Fibroblast of peridontal ligament (primary cell): ENCODE results near the gene PARD3.

Experiments
- DNase-seq: peaks from one replicate; pipeline ENCODE4 v3.0.0-alpha.2; 2010; ENCODE audit errors: extremely low read depth

Gene PARD3

DNA sequence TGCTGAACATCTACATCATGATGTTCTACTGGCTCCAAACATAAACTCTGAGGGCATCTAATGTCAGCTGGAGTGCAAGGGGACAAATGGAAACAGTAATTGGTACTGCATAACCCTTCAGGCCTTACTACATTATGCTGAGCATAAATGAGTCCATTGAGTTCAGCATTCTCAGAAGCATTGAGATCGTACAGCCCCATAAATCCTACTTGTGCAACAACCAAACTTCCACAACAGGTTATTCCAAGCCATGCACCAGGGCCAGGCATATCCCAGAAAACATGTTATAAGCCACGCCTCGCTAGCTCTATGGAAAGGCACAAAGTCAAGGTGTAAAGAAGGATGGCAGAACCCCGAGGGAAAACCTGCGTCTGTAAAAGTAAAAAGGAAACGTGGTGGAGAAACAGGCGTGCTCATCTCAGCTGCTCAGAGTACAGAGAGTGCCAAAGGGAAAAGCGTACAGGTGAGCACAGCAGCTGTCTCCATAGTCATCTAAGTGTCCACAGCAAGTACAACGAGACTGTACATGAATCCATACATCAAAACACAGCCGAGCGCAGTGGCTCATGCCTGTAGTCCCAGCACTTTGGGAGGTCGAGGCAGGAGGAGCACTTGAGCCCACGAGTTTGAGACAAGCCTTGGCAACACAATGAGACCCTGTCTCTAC lies 124.6 kb downstream of the PARD3 start:
- no peak for DNase-seq

DNA sequence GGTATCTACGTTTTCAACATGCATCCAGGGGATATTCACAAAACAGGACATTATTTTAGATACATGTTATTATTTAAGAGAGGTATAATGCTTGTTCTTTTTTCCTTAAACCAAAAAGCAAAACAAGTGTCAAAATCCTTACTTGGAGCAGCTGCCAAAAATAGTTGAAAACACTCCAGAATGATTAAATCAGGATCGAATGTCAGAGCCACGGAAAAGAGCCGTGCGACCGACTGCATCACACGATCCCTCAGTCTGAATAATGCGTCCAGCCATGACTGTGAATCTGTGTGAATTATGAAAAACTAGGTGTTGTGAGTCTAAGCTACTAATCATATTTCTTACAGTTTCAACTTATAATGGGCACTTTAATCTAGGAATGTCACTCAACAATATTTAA lies 126.0 kb downstream of the PARD3 start:
- peak; percentile 61 for DNase-seq

DNA sequence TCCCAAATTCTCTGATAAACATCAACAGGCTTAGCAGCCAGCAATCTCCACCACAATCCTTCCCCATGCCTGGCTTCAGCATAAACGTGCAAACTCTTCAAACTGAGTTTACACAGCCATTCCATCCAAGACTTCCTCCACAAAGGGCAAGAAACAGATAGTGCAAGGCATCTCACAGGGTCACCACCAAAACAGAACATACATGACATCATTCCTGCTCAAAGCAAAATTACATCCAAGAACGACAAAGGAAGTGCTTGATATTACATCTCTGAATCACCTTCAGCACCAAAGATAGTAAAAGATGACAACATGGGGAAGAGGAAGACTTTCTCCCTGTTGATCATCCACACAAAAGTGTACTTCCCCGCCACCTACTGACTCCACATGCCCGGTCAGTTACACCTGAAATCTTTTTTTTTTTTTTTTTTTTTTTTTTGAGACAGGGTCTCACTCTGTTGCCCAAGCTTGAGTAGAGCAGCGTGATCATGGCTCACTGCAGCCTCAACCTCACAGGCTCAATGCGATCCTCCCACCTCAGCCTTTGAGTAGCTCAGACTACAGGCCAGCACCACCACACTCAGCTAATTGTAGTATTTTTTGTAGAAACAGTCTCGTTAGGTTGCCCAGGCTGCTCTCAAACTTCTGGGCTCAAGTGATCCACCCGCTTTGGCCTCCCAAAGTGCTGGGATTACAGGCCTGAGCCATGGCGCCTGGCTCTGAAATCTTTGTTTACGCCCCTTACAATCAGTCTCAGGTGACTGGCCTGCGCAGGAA lies 127.5 kb downstream of the PARD3 start:
- no peak for DNase-seq

DNA sequence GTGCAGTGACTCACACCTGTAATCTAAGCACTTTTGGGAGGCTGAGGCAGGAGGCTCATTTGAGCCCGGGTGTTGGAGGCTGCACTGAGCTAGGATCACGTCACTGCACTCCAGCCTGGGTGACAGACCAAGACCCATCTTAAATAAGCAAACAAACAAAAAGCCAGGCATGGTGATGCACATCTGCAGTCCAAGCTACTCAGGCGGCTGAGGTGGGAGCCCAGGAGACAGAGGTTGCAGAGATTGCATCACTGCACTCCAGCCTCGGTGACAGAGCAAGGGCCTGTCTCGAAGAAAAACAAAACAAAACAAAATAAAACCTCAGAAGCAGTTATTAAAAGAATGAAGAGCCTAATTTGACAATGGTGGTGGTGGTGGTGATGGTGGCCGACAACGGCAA lies 132.5 kb downstream of the PARD3 start:
- no peak for DNase-seq

DNA sequence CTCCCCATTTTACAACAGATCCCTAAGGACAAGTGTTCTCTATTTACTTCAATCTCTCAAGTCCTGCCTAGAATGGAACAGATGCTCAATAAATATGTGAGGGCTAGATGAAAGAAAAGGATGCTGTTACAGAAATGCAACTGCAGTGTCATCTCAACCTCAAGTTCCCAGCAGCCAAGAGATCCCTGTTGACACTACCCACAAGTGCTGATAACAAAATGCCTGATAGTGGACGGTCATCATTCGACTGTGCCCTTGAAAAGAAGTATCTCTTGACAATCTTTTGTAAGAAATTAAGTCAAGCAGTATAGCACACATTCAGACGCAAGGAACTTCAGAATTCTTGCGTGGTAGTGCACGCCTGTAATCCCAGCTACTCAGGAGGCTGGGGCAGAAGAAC lies 133.2 kb downstream of the PARD3 start:
- DNase-seq = no peak

DNA sequence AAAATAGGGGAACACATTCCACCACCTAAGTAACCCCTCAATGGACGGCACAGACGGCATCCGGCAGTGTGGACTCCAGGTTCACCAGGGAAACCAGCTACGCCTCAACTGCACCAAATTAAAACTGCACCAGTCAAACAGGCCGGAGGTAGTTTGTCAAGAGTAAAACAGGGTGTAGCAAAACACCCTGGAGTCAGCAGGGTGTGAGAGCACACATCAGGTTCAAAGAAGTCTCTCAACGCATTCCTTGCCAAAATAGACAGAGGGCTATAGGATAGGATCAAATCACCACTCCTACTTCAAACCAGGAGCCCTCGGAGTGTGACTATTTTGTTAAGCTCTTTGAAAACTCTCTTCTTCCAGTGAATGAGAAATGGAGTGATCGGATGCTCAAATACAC lies 135.9 kb downstream of the PARD3 start:
- DNase-seq = no peak

DNA sequence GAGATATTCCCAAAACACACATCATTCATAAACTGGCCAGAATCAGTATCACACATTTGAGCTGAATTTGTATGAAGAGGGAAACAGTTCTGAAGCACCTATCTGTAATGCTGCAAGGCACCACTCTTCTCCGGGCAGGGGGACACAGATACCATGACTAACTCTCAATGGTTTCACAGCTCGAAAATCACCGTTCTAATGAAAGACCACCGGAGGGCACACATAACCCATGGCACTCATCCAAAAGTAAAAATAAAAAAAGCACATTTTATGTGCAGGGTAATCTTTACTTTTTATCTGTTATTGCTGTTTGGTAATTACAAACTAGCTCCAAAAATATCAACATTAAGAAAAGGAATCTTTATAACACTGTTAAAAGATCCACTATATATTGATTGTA lies 137.5 kb downstream of the PARD3 start:
- DNase-seq = no peak

DNA sequence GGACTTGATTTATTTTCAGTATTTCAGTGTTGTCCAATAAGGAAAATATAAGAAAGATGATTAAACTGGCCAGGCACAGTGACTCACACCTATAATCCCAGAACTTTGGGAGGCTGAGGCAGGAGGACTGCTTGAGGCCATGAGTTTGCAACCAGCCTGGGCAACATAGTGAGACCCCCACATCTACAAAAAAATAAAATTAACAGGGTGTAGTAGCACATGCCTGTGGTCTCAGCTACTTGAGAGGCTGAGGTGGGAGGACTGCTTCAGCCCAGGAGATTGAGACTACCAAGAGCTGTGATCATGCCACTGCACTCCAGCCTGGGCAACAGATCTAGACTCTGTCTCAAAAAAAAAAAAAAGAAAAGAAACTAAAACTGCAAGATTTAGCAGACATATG lies 138.0 kb downstream of the PARD3 start:
- DNase-seq = no peak

DNA sequence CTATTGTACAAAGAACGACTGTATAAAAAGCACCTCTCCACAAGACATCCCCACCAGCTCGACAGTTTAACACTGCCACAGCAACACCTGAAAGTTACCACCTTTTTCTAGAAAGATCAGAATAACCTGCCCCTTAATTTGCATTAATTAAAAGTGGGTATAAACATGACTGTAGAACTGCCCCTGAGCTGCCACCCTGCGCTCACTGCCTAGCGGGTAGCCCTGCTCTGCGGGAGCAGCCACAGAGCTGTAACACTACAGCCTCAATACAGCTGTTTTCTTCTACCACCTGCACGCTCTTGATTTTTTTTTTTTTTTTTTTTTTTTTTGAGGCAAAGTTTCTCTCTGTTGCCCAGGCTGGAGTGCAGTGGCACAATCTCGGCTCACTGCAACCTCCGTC lies 140.9 kb downstream of the PARD3 start:
- no peak for DNase-seq

DNA sequence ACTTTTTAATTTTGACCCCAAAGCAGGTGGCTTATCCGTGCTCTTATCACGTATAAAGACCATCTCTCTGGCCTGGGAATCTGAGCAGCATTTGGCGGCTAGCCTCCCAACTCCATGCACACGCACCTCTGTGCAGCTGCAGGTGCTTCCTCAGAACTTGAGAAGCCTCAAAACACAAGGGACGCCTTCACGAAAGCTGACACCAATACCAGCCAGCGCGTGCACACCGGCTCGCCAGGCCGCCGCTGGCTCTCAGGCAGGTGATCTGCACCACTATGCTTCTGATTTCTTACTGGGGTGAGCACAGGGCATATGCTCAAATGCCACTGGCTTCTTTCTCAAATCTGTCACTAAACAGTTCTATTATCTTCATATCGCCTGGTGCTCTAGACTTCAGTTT lies 145.0 kb downstream of the PARD3 start:
- DNase-seq = no peak

DNA sequence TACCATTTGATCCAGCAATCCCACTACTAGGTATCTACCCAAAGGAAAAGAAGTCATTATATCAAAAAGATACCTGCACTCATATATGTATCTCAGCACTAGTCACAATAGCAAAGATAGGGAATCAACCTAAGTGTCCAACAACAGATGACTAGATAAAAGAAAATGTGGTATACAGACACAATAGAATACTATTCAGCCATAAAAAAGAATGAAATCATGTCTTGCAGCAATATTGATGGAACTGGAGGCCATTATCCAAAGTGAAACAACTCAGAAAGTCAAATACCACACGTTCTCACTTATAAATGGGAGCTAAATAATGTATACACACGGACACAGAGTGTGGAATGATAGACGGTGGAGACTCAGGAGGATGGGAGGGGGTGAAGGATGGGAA lies 146.0 kb downstream of the PARD3 start:
- no peak for DNase-seq

DNA sequence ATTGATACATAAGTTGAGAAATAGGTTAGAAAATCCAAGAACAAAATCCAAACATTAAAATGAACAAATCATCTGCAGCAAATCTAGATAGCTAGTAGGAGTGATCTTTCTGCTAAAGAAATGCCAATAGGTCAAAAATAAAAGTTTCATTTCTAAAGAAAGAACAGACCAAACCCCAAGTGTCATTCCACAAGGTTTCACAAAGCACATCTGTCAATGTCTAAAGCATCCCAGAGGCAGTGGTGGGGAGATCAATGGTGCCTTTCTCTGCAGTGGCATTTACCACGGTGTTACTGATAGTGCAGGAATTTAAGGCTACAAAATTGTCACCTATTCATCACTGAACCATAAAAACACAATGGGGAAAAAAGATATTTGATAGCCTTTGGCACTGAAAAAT lies 147.9 kb downstream of the PARD3 start:
- no peak for DNase-seq

DNA sequence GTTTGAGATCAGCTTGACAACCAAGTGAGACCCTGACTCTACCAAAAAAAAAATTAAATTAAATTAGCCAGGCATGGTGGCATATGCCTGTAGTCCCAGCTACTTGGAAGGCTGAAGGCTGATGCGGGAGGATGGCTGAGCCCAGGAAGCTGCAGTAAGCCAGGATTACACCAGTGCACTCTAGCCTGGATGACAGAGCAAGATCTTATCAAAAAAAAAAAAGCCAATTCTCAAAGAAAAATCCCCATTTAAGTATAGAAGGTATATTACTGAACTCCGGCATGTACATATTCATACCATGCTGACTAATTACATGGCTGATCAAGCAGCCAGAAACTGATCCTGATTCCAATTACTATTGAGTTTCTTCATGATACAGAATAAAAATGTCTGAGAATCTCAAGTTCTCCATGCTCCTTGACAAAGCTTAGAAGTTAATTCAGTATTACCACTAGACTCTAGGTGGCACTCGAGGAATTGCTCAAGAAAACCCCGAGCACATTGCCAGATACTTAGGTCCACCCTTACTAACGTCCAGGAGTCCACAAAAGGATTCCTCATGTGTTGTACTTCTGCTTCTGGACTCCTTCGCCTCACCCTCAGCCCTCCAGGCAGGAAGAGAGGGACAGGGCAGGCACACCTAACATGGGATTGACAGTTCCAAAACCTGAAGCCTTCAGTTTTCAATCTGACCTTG lies 148.9 kb downstream of the PARD3 start:
- DNase-seq = peak; percentile 97

DNA sequence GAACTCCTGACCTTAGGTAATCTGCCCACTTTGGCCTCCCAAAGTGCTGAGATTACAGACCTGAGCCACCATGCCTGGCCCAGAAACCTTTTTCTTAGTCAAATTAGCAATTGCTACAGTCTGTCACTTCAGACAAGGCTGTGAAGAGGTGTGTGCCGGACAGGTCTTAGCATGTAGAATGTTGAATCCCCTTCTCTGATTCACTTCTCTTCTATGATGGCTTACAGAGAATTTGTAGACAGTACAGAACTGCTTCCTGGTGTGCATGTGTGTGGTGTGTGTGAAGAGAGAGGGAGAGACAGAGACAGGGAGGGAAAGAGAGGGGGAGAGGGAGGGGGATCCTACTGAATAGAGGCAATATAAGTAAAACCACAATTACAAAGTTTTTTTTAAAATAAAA lies 150.4 kb downstream of the PARD3 start:
- DNase-seq = no peak

DNA sequence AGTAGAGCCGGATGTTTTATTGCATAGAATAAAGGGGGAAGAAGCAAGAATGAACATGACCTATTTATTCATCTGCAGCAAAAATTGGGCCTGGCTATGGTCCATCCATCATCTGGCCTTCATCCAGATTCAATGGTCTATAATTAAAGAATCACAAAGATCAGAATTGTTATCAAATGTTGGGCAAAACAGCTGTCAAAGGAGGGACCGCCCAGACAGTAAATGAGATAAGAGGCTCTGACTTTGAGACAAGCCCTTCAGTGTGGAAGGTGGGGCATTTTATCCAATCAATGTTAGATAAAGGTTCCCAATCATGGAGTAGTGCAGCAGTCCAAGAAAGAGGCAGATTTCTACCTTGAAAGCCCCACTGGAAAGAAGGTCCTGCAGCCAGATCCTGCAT lies 153.5 kb downstream of the PARD3 start:
- no peak for DNase-seq

DNA sequence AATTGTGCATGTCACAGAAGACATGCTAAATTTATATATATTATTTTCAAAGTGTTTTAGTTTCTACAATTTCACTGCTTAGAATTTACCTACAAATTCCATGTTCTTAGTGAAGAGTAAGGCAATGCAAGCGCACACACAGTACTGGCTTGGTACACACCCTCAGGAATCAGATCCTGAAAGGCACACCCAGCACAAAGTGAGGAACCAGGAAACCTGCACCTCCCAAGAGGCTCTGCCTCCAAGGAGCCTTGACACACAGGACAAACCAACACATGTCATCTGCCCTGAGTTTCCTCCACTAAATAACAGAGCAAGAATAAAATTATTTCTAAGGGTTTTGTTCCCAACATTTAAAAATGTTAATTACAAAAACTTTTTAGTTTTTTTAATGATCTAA lies 156.2 kb downstream of the PARD3 start:
- no peak for DNase-seq

DNA sequence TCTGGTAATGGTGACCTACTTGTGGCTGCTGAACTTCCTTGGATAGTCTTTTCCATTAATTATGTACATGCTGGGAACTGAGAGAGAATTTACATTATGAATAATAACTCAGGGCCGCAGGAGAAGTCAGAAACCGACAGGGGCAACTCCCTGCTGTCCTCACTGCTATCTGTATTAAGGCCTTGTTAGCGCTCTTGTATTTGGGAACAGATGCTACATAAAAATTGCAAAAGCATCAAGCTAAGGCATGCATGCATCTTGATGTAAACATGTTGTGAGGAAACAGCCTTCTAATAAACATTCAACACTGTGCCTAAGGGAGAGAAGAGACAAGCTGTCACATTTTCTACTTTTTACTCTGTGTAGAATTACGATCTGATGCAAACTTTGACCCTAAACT lies 158.4 kb downstream of the PARD3 start:
- no peak for DNase-seq

DNA sequence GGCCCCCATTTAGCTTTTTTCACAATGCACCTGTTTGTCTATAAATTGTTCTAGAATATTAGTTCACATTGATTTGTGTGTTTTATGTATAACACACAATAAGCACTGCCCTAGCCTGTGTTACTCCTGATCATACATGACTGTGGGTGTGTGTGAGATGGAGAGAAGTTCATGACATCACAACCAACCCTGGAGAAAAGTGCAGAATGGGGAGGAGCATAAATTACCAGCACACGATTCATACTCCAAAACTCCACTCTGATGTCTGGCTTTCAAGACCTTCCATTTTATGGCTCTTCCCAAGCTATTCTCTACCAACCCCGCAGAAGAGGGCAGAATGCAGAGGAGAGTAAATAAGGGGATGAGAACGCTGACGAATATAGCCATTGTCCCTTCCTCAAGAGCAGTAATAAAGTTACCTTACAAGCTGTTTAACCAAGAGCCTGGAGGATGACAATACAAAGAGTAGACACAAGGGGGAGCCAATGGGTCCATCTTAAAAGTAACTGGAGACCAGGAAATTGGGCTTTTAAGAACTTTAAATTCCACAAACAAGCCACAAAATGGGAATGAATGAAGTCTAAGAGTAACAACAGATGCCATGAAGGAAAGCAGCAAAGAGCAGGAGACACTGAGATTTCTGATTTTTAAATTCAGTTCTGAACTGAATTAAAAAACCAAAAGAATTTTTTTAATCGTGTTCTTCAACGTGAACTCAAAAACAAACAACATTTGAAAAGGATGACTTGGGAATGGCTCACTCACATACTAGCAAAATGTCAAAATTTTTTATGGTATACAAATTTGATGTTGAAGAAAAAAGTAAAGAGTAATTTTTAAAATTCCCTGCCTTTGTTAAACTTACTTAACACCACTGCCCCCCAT lies 159.6 kb downstream of the PARD3 start:
- peak; percentile 91 for DNase-seq

DNA sequence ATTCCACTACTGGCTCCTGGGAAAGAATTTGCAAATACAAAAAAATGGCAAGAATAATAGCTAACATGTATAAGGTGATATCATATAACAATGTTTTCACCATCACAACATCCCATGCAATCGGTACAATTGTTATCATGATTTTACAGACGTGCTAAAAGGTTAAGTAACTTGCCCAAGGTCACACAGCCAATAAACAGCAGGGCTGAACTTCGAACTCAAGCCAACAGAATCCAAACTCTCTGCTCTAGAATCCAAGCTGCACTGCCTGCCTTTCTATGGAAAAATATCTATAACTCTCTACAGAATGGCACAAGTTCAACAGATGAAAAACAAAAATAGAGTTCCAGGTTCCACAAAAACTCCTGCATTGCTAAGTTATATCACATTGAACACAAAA lies 160.9 kb downstream of the PARD3 start:
- DNase-seq = no peak

DNA sequence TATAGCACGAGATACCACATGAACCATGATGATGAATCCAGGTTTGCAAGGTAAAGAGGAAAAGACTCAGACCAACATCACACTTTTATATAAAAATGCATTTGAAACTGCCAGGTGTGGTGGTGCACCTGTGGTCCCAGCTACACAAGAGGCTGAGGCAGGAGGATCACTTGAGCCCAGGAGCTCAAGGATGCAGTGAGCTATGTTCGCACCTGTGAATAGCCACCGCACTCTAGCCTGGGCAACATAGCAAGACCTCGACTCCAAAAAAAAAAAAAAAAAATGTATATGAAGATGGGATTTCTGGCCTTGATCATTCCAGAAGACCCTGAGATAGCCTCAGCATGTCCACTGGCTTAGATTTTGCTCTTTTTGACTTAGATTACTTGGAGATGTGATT lies 161.6 kb downstream of the PARD3 start:
- no peak for DNase-seq

DNA sequence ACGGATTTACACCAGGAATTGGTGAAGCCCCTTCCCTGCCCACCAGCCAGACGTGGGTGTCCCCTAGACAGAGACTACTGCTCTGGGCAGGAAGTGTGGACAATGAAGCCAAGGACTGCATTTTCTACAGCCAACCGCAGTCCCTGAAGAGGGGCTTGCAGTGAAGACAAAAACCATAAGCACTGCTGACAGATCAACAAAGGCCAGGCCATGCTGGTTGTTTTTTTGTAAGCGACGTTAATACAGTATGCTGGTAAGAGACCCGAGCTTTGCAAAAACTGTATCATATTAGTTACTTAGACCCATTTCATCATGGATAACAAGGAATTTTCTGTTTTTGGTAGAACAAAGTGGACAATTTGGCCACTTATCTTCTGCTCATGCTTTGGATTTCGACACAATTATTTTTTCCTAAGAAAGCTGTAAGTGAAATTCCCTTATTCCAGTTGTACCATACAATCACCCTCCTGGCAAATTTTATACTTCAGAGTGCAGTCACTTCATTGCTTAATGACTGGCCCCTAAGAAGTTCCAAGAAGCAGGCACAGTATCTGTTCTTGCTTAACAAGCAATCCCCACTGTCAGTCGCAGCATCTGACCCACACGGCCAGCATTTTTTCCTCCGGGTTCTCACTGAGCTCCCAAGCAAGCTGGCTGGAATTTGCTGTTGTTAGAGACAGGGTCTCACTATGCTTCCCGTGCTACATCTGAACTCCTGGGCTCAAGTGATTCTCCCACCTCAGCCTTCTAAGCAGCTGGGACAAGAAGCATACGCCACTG lies 163.5 kb downstream of the PARD3 start:
- DNase-seq = peak; percentile 12
